Non-pigmented ciliary epithelial cell (primary cell): Measurements from ENCODE around the gene CYP26B1.
"Not testable (repeated sequence)": the region's sequence is repeated elsewhere in the genome, so short reads cannot be mapped to it uniquely, and the experiment has no call there.

Experiments used
- DNase-seq: peaks from one replicate; pipeline ENCODE4 v3.0.0-alpha.2; 2010; ENCODE audit warnings: low read depth

Gene CYP26B1

GRCh38 chr2:72109291-72109690 lies 38.4 kb downstream of the CYP26B1 start:
- DNase-seq = no peak

DNA sequence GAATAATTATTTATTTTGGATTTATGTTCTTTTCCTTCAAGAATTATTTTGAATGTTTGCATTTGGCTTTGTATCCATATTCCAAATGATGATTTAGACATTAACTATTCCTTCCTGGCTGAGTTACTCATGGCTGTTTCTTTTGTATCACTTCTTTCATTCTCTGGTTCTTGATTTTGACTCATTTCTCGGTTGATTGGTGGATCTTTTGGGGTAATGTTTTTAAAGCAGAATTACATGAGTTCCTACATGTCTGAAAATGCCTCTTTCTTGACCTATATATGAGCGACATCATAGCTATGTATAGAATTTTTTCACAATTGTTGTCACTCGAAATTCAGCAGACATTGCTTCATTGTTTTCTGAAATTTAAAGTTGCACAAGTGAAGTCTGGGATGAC lies 39.5 kb downstream of the CYP26B1 start:
- DNase-seq = no peak

DNA sequence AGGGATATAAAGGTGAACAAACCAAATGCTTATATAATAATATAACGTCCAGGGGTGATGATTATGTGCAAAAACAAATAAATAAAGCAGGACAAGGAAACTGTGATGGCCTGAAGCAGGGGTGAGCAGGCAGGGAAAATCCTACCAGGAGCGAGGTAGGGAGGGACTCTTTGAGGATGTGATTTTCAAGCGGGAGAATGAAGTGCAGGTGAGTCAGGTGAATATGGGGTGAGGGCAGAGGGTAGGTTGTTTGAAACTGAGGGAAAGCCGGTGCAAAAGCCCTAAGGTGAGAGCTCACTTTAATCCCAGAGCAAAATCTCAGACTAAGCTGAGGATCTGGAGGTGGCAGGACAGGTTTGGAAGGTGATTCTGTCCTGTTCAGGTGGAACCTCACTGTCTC lies 40.7 kb downstream of the CYP26B1 start:
- no peak for DNase-seq

DNA sequence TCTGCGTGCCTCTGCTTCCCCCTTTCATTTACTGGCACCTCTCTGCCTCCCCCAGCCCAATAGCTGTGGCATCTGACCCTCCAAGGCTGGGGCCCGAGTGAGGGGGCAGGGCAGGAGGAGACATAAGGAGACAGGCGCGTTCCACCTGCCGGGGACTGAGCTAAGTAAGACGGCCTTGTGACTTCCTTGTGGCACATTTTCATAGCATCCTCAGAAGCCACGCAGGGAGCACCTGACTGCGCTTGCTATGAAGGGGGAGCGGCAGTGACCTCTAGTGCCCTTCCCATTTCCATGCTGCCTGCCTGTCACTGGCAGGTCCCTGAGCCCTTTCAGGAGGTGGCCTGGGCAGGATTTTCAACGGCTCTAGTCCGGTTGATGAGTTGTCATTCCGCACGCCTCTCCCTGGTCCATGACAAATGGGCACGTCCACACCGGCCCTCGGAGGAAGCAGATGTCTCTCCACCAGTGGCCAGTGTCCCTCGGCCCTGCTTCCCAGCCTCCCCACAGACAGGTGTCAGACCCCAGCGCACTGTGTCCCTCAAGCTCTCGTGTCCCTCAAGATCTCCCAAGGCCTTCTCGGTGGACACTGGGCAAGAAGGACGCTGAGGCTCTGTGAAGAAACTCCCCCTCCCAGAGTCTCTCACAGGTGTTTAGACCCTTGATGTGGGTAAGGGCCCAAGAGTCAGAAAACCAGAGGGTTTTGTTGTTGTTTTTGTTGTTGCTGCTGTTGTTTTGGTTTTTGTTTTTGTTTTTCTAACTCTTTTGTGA lies 42.7 kb downstream of the CYP26B1 start:
- no peak for DNase-seq

- no peak for DNase-seq
Observed at GRCh38 chr2:72103690-72104089, 44.0 kb downstream of the CYP26B1 start.

GRCh38 chr2:72103161-72103560 lies 44.5 kb downstream of the CYP26B1 start:
- no peak for DNase-seq

- no peak for DNase-seq
Observed at GRCh38 chr2:72098935-72099334, 48.7 kb downstream of the CYP26B1 start.

DNA sequence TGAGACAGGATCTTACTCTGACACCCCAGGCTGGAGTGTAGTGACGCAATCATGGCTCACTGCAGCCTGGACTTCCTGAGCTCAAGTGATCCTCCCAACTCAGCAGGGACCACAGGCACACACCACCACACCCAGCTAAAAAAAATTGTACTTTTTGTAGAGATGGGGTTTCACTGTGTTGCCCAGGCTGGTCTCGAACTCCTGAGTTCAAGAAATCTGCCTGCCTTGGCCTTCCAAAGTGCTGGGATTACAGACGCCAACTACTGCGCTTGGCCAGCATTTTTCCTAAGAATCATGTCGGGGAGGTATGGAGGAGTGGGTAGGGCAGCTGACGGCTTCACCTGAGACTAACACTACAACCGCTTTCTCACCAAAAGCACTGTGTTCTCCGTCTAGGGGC lies 50.4 kb downstream of the CYP26B1 start:
- no peak for DNase-seq

DNA sequence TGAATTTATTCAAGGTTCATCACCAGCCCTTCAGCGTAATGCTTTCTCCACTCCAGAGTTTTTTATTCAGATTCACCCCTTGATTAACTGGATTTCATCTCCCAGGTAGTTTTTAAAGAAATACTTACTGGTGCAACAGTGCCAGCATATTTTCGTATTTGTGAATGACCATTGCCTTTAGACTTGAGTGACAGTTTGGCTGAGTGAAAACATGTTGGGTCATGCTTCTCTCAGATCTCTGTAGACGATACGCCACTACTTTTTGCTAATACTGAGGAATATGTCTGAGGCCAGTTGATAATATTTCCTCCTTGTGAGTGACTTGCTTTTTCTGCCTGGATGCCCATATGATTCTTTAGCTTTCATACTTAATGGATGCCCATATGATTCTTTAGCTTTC lies 51.5 kb downstream of the CYP26B1 start:
- no peak for DNase-seq

- no peak for DNase-seq
Observed at GRCh38 chr2:72095364-72095763, 52.3 kb downstream of the CYP26B1 start.

DNA sequence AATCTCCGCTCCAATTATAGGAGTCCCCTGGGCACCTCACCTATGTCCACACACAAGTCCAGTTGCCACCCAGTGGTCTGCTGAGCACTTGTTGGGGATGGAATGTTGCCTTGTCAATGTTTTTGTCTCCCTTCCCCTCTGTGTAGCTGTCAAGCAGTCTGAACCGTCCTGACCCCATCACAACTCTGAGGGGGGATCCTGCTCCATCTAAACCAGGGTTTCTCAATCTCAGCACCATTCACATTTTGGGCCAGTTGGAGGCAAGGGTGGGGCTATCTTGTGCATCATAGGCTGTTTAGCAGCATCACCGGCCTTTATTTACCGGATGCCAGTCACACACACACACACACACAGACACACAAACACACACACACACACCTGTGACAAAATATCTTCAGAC lies 53.0 kb downstream of the CYP26B1 start:
- DNase-seq = no peak

DNA sequence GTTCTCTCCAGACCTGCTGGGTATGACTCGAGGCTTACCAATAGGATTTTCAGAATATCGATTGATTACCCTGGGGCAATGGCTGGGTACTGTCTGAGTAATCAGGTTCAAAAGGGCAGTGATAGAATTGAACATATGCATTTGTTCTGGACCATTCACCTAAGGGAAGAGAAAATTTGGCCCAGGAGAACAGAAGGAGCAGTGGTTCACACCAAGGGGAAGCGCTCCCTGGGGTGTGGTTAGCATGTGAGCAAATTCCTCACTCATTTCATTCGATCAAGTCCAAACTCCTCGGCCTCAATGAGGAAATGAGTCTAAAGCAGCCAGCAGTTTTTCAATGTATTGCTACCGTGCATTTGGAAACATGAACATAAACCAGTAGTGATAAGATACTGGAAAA lies 55.6 kb downstream of the CYP26B1 start:
- DNase-seq = no peak

DNA sequence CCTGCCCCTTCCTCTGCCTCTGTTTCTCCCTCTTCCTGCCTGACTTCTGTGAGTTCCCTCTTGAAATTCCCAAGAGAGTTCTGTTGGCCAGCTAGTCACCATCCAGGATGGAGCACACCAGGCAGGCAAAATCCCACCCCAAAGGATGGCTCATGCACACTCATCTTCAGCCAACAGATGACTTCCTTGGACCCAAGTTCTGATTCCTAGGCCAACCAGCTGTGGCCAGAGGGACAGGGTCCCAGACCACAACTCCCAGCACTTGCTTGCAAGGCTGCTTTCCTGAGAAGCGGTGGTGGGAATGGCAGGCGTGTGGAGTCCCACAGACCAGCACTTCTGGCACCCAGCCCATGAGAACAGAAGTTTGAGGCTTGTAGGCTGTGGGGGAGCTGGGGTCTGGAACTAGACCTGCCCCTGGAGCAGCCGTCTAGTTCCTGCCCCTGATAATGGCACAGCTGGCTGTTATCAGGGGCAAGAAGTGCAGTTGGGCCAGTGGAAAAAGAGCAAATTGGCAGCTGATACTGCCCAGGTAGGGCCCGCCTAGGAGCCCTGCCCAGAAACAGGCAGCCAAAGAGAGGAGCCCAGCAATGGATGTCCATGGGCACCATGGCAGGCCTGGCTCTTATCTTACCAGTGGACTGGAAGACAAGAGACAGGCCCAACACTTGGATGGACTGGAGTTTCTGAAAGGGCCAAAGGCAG lies 56.7 kb downstream of the CYP26B1 start:
- DNase-seq = no peak

- DNase-seq = no peak
Observed at GRCh38 chr2:72090271-72090720, 57.4 kb downstream of the CYP26B1 start.

- DNase-seq = no peak
Observed at GRCh38 chr2:72089537-72089936, 58.1 kb downstream of the CYP26B1 start.

GRCh38 chr2:72089028-72089427 lies 58.6 kb downstream of the CYP26B1 start:
- DNase-seq = no peak

GRCh38 chr2:72086871-72087633 lies 60.6 kb downstream of the CYP26B1 start:
- not testable (repeated sequence) for DNase-seq

- no peak for DNase-seq
Observed at GRCh38 chr2:72085513-72085912, 62.1 kb downstream of the CYP26B1 start.

GRCh38 chr2:72085036-72085435 lies 62.6 kb downstream of the CYP26B1 start:
- no peak for DNase-seq

DNA sequence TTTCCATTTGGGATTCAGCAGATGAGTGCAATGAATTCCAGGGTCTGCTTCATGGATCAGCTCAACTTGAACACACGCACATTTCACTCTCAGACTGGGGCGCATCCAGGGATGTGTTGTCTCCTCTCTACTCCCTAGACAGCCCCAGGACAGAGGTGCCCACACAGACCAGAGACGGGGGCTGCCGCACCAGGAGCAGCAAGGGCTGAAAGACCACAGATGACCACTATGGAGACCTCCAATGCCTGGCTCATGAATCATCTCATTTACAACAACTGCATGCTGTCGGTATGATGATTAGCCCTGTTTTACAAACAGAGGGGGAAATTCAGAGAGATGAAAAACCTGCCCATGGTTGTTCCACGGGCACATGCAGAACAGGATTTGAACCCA lies 63.1 kb downstream of the CYP26B1 start:
- no peak for DNase-seq

DNA sequence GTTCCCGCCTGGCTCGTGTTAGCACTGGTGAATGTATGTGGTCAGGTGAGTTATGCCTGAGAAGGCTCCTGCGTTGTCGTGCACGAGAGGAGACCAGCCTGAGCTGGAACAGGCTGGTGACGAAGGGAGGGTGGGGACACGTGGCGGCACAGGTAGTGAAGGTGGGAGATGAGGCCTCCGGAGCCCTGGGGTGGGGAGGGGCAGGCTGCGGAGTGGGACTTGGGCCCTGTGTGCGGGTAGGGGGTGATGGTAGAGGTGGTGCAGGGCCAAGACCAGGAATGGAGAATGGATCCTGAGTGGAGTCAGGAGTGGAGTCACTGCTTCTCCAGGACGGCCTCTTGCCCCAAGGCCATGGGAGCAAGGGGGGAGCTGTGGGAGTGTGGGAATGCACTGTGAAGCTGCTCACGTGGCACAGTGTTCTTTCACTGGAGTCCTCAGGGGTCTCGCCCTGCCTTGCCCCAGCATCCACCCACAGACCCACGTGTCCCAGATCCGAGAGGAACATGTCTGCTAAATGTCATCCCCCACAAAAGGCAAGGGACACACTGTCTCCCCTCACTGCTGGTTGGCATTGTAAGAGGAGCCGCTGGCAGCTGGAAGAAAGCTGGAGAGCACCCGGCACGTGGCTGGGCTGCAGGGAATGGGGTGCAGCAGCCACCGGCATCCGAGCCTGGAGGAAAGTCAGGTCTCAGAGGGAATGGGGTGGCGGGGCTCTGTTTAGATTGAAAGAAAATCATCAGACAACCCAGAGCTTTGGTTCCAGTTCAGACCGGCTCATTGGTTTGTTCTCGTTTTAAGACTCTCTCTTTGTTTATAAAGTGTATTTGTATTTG lies 63.7 kb downstream of the CYP26B1 start:
- no peak for DNase-seq

GRCh38 chr2:72082887-72083286 lies 64.8 kb downstream of the CYP26B1 start:
- DNase-seq = no peak
